ENCODE results near the gene ZNF669. TPM values are rescaled to one million over a fixed set of nuclear protein-coding genes. Genes with fewer than 3 reads are reported as not detected.

Gene ZNF669
- total RNA-seq, 1 experiment from 2014 or later = 7.2 TPM

DNA sequence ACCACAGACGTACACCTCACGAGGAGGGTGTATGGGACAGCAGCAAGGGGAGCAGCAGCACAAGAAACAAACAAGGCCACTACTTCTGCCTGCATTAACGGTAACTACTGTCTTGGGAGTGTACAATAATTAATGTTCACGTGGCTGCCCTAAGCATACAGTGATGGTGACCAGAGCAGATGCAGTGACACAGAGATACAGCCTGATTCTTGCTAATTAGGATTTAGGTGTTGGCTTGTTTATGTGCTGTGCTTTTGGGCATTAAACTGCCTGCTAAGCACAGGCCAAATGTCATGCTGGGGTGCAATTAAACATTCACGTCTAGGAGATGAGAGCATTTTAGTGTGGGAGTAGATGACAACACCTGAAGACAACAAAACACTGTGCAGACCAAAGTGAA lies 7.2 kb downstream of the ZNF669 start (continued):
- TF ChIP-seq CBX3 (IDR thresholded peaks at IDR 0.05; ENCODE audit: low read depth) (no peak), ELF1 (IDR thresholded peaks at IDR 0.05; ENCODE audit: borderline replicate concordance, low read depth) (no peak), POLR2A (IDR thresholded peaks at IDR 0.05; ENCODE audit: borderline replicate concordance, extremely low read depth, insufficient read depth, insufficient read length) (no peak)
- TF ChIP-seq, protein P1, sequence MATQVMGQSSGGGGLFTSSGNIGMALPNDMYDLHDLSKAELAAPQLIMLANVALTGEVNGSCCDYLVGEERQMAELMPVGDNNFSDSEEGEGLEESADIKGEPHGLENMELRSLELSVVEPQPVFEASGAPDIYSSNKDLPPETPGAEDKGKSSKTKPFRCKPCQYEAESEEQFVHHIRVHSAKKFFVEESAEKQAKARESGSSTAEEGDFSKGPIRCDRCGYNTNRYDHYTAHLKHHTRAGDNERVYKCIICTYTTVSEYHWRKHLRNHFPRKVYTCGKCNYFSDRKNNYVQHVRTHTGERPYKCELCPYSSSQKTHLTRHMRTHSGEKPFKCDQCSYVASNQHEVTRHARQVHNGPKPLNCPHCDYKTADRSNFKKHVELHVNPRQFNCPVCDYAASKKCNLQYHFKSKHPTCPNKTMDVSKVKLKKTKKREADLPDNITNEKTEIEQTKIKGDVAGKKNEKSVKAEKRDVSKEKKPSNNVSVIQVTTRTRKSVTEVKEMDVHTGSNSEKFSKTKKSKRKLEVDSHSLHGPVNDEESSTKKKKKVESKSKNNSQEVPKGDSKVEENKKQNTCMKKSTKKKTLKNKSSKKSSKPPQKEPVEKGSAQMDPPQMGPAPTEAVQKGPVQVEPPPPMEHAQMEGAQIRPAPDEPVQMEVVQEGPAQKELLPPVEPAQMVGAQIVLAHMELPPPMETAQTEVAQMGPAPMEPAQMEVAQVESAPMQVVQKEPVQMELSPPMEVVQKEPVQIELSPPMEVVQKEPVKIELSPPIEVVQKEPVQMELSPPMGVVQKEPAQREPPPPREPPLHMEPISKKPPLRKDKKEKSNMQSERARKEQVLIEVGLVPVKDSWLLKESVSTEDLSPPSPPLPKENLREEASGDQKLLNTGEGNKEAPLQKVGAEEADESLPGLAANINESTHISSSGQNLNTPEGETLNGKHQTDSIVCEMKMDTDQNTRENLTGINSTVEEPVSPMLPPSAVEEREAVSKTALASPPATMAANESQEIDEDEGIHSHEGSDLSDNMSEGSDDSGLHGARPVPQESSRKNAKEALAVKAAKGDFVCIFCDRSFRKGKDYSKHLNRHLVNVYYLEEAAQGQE (IDR thresholded peaks at IDR 0.05; ENCODE audit: low read depth) = no peak

DNA sequence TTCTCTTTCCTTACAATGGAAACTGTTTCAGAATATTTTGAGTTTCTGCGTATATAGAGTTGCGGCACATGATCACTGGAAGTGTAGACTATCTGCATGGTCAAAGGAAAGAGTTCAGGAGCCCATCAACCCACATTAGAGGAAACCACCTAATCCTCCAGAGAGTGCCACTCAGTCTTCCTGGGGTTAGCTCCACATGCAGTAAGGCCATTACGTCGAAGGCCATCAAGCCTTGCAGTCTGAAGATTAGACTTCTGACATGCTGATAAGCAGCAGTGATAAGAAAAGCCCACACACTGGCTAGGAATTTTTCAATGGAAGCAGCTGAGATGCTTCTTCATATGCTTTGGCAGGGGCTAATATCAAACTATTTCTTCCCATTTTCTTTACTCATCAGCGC lies 7.6 kb downstream of the ZNF669 start:
- Histone ChIP-seq H2AFZ (ENCODE audit: low read depth, low read length, poor library complexity, severe bottlenecking) (no peak overlapping the region), H3K9ac (ENCODE audit: low read length) (no peak overlapping the region), H3K79me2 (ENCODE audit: insufficient read depth, low read length) (no peaks in the 10 kb centered on the region), H3K9me3 (ENCODE audit: control insufficient read depth in 1 of 2, insufficient read depth in 1 of 2, low read depth in 1 of 2, low read length in 2 of 2) (peaks cover 10 to 13% of the 10 kb centered on the region in 2 experiments; a peak in 2 of 4 replicates), H3K4me2 (ENCODE audit: low read length) (no peak overlapping the region), H3K4me1 (ENCODE audit: control insufficient read depth in 1 of 2, insufficient read depth in 2 of 2, low read length in 2 of 2) (no peaks in the 10 kb centered on the region), H3K4me3 (replicated peaks in 1 of 2; ENCODE audit: low read depth in 1 of 2, low read length in 2 of 2) (no peak overlapping the region), H3K9me2 (ENCODE audit: insufficient read depth) (no peaks in the 10 kb centered on the region), H3K36me3 (ENCODE audit: control insufficient read depth in 1 of 2, insufficient read depth in 2 of 2, low read length in 2 of 2) (peaks cover 9 to 21% of the 10 kb centered on the region in 2 experiments), H3K27me3 (ENCODE audit: insufficient read depth, low read length) (no peaks in the 10 kb centered on the region), H3K27ac (ENCODE audit: low read depth, low read length) (no peak overlapping the region), H4K20me1 (ENCODE audit: insufficient read depth) (no peaks in the 10 kb centered on the region)
- ATAC-seq (no peak), DNase-seq (ENCODE audit: low read depth, low spot score) (no peak)
- BruUV-seq (replicated peaks) = no TSS peak
- intact Hi-C loops (cut with micrococcal nuclease) = no loop called here
- ChIA-PET POLR2A (no interaction called here), RAD21 (ENCODE audit: low non-redundant PET in 1 of 2, low total read pairs in 2 of 2, uncharacterized antibody in 2 of 2, unreplicated experiment in 2 of 2) (no interaction called here), CTCF (no interaction called here)
- TF ChIP-seq, protein P2, sequence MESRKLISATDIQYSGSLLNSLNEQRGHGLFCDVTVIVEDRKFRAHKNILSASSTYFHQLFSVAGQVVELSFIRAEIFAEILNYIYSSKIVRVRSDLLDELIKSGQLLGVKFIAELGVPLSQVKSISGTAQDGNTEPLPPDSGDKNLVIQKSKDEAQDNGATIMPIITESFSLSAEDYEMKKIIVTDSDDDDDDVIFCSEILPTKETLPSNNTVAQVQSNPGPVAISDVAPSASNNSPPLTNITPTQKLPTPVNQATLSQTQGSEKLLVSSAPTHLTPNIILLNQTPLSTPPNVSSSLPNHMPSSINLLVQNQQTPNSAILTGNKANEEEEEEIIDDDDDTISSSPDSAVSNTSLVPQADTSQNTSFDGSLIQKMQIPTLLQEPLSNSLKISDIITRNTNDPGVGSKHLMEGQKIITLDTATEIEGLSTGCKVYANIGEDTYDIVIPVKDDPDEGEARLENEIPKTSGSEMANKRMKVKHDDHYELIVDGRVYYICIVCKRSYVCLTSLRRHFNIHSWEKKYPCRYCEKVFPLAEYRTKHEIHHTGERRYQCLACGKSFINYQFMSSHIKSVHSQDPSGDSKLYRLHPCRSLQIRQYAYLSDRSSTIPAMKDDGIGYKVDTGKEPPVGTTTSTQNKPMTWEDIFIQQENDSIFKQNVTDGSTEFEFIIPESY (IDR thresholded peaks at IDR 0.05; ENCODE audit: extremely low read depth, insufficient replicate concordance, low read length) = no peak
- no peak for TF ChIP-seq SP1 (IDR thresholded peaks at IDR 0.05; ENCODE audit: low read depth)
- TF ChIP-seq POLR2AphosphoS5 (IDR thresholded peaks at IDR 0.05; ENCODE audit: low read depth, low read length) = no peak
- TF ChIP-seq, protein P3, sequence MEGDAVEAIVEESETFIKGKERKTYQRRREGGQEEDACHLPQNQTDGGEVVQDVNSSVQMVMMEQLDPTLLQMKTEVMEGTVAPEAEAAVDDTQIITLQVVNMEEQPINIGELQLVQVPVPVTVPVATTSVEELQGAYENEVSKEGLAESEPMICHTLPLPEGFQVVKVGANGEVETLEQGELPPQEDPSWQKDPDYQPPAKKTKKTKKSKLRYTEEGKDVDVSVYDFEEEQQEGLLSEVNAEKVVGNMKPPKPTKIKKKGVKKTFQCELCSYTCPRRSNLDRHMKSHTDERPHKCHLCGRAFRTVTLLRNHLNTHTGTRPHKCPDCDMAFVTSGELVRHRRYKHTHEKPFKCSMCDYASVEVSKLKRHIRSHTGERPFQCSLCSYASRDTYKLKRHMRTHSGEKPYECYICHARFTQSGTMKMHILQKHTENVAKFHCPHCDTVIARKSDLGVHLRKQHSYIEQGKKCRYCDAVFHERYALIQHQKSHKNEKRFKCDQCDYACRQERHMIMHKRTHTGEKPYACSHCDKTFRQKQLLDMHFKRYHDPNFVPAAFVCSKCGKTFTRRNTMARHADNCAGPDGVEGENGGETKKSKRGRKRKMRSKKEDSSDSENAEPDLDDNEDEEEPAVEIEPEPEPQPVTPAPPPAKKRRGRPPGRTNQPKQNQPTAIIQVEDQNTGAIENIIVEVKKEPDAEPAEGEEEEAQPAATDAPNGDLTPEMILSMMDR (IDR thresholded peaks at IDR 0.05 in 2 of 3, conservative IDR thresholded peaks at IDR 0.05 in 1 of 3; ENCODE audit: borderline replicate concordance in 1 of 3, insufficient read depth in 1 of 3, low read depth in 2 of 3, low read length in 2 of 3) = no peak

Measured in HCT116 (cell line).